ENCODE results near the gene RBM5.

RBM5 gene

DNA sequence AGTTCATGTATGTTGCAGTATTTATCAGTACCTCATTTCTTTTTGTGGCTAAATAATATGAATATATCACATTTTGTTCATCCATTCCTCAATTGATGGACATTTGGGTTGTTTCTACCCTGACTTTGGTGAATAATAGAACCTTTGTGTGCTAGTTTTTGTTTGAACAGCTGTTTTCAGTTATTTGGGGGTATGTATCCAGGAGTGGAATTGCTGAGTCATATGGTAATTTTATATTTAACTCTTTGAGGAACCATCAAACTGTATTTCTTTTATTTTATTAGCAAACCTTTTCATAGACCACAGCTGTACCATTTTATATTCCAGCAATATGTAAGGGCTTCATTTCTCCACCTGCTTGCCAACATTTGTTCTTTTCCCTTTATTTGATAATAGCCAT, 38.4 kb upstream of the RBM5 start:
- Histone ChIP-seq H2AFZ (ENCODE audit: low read depth, low read length, severe bottlenecking) (no peak overlapping the region), H3K27me3 (ENCODE audit: low read length) (no peaks in the 10 kb centered on the region), H3K9me3 (ENCODE audit: insufficient read depth, low read length) (no peaks in the 10 kb centered on the region), H3K36me3 (ENCODE audit: low read length) (peaks cover 18% of the 10 kb centered on the region), H3K4me3 (ENCODE audit: insufficient read depth, low read length, poor library complexity, severe bottlenecking) (no peak overlapping the region), H4K20me1 (ENCODE audit: low read depth, low read length) (no peaks in the 10 kb centered on the region), H3F3A (ENCODE audit: insufficient read depth) (no peaks in the 10 kb centered on the region), H3K9me2 (replicated peaks; ENCODE audit: insufficient read depth, low read length) (no peaks in the 10 kb centered on the region), H3K79me2 (ENCODE audit: insufficient read depth, low read length) (no peaks in the 10 kb centered on the region), H3K27ac (ENCODE audit: low read depth, low read length) (no peak overlapping the region), H3K4me2 (ENCODE audit: low read depth, low read length, poor library complexity, severe bottlenecking) (no peak overlapping the region), H3K9ac (ENCODE audit: low read length) (no peak overlapping the region)
- no peak for TF ChIP-seq CTCF (IDR thresholded peaks at IDR 0.05; ENCODE audit: insufficient read depth, low read length, poor library complexity, severe bottlenecking)
- TF ChIP-seq EZH2phosphoT487 (conservative IDR thresholded peaks at IDR 0.05; ENCODE audit: low read length) = no peak

DNA sequence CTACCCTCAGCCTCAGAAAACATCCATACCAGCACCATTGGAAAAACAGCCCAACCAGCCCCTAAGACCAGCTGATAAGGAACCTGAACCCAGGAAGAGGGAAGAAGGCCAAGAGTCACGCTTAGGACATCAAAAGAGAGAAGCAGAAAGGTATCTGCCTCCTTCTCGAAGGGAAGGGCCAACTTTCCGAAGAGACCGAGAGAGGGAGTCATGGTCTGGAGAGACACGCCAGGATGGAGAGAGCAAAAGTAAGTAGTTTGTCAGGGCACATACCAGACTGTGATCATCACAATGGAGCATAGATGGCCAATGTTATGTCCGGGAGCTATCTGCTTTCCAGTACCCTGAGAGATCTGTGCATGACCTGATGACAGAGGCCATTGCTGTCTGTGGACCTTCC, 31.0 kb upstream of the RBM5 start:
- H4K20me1 ChIP-seq (ENCODE audit: low read depth, low read length) = no peaks in the 10 kb centered on the region
- 0 out of 2 replicates have a peak, but pooled peaks cover 4% of the 10 kb centered on the region for H3F3A ChIP-seq (ENCODE audit: insufficient read depth)
- H3K27me3 ChIP-seq (ENCODE audit: low read length) = no peaks in the 10 kb centered on the region
- no peak overlapping the region for H3K27ac ChIP-seq (ENCODE audit: low read depth, low read length)
- no peak overlapping the region for H2AFZ ChIP-seq (ENCODE audit: low read depth, low read length, severe bottlenecking)
- no peak overlapping the region for H3K9ac ChIP-seq (ENCODE audit: low read length)
- no peaks in the 10 kb centered on the region for H3K79me2 ChIP-seq (ENCODE audit: insufficient read depth, low read length)
- peaks cover 31% of the 10 kb centered on the region for H3K36me3 ChIP-seq (ENCODE audit: low read length)
- no peaks in the 10 kb centered on the region for H3K9me3 ChIP-seq (ENCODE audit: insufficient read depth, low read length)
- H3K4me2 ChIP-seq (ENCODE audit: low read depth, low read length, poor library complexity, severe bottlenecking) = no peak overlapping the region
- no peak for TF ChIP-seq CTCF (IDR thresholded peaks at IDR 0.05; ENCODE audit: insufficient read depth, low read length, poor library complexity, severe bottlenecking)
- no peak for TF ChIP-seq EZH2phosphoT487 (conservative IDR thresholded peaks at IDR 0.05; ENCODE audit: low read length)
- no peak overlapping the region for H3K4me3 ChIP-seq (ENCODE audit: insufficient read depth, low read length, poor library complexity, severe bottlenecking)
- no peaks in the 10 kb centered on the region for H3K9me2 ChIP-seq (replicated peaks; ENCODE audit: insufficient read depth, low read length)

DNA sequence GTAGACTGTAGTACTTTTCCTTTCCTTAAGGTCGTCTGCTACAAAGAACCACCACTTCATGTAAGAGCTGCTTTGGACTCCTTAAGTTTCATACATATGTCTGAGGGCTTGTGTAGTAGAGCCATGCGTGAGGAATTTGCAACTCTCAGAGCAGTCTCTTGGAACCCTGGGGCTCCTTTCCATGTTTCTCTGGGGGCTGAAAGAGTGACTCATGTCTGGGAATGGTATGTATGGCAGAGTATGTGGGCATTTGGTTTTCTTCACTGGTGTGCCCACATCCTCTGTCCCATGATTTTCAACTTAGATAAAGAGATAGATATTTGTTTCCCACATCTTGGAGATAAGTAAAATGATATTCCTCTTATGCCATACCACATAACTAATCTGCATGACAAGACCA, 20.6 kb upstream of the RBM5 start:
- Histone ChIP-seq H3K4me3 (ENCODE audit: insufficient read depth, low read length, poor library complexity, severe bottlenecking) (no peak overlapping the region), H2AFZ (ENCODE audit: low read depth, low read length, severe bottlenecking) (no peak overlapping the region), H3F3A (ENCODE audit: insufficient read depth) (peaks cover 4% of the 10 kb centered on the region; the same call in 1 of the 2 replicates)

More for the DNA sequence above, 20.6 kb upstream of the RBM5 start:
- Histone ChIP-seq H3K27ac (ENCODE audit: low read depth, low read length) (no peak overlapping the region), H3K4me2 (ENCODE audit: low read depth, low read length, poor library complexity, severe bottlenecking) (no peak overlapping the region), H3K9me2 (replicated peaks; ENCODE audit: insufficient read depth, low read length) (no peaks in the 10 kb centered on the region), H3K9ac (ENCODE audit: low read length) (no peak overlapping the region), H3K36me3 (ENCODE audit: low read length) (peaks cover 48% of the 10 kb centered on the region), H3K27me3 (ENCODE audit: low read length) (no peaks in the 10 kb centered on the region), H3K9me3 (ENCODE audit: insufficient read depth, low read length) (no peaks in the 10 kb centered on the region), H4K20me1 (ENCODE audit: low read depth, low read length) (no peaks in the 10 kb centered on the region), H3K79me2 (ENCODE audit: insufficient read depth, low read length) (no peaks in the 10 kb centered on the region)
- TF ChIP-seq CTCF (IDR thresholded peaks at IDR 0.05; ENCODE audit: insufficient read depth, low read length, poor library complexity, severe bottlenecking) (no peak), EZH2phosphoT487 (conservative IDR thresholded peaks at IDR 0.05; ENCODE audit: low read length) (no peak)

All from SU-DHL-6 (cell line).